Uterus (tissue), 4 donors: ENCODE measurements around the gene RPS6KA1. TPM values are rescaled to one million over a fixed set of nuclear protein-coding genes. Genes with fewer than 3 reads are reported as not detected.

Experiments
- DNase-seq, 2 donors: peaks; one replicate each; pipeline ENCODE4 v3.0.0-alpha.2; 2019 to 2020
- H3K27ac ChIP-seq, 2 donors: fragments of 200-600 bp; sonication (generic); 1 replicate in 1 of 2; 2 replicates in 1 of 2; pipeline ENCODE4 v1.5.1; 2016 to 2018
- H3K27me3 ChIP-seq, 2 donors: fragments of 200-600 bp; sonication (generic); one replicate each; pipeline ENCODE4 v1.5.1; 2018 to 2019; ENCODE audit warnings: control low read depth in 1 of 2
- H3K36me3 ChIP-seq, 2 donors: fragments of 200-600 bp; sonication (generic); one replicate each; pipeline ENCODE4 v1.5.1; 2019; ENCODE audit warnings: control low read depth in 1 of 2
- H3K4me1 ChIP-seq, 2 donors: fragments of 200-600 bp; sonication (generic); one replicate each; pipeline ENCODE4 v1.5.1; 2018 to 2019; ENCODE audit warnings: control low read depth in 1 of 2
- H3K4me3 ChIP-seq, 2 donors: fragments of 200-600 bp; sonication (generic); 1 replicate in 1 of 2; 2 replicates in 1 of 2; pipeline ENCODE4 v1.5.1; 2018 to 2019; ENCODE audit warnings: mild to moderate bottlenecking in 1 of 2
- H3K9me3 ChIP-seq, 2 donors: fragments of 200-600 bp; sonication (generic); one replicate each; pipeline ENCODE4 v1.5.1; 2019; ENCODE audit warnings: control low read depth in 1 of 2
- CTCF ChIP-seq, 4 experiments: fragments of 200-600 bp in 2 of 4; fragments of 450-650 bp in 2 of 4; sonication (generic) in 2 of 4; IDR thresholded peaks; one replicate each; pipeline ENCODE4 v1.5.1; 2016 to 2019; ENCODE audit warnings: antibody characterized with exemption in 4 of 4, mild to moderate bottlenecking in 2 of 4, moderate library complexity in 1 of 4
- POLR2A ChIP-seq, 2 donors: fragments of 450-650 bp; IDR thresholded peaks; one replicate each; pipeline ENCODE4 v1.6.1; 2016; ENCODE audit warnings: antibody characterized with exemption in 2 of 2, mild to moderate bottlenecking in 1 of 2, moderate library complexity in 1 of 2
- intact Hi-C: fragments of 100-400 bp; cut with DNase I; formaldehyde crosslinking; loops from one replicate; pipeline ENCODE4 v1.15.1; 2023; ENCODE audit warnings: low total_unique reads
- microRNA counts, 2 donors: library from miRNA; unstranded; fragments of <30 nt; microRNA quantifications; one replicate each; lab custom pipeline; 2016 to 2017
- microRNA-seq: library from miRNA; unstranded; fragments of <30 nt; microRNA quantifications from one replicate; pipeline ENCODE4, GENCODE V29; 2016; ENCODE audit warnings: borderline microRNAs expressed, borderline replicate concordance
- small RNA-seq: library from RNA; depleted of rRNA; stranded (forward); fragments of <200 nt; gene quantifications from one replicate; pipeline ENCODE3, GENCODE V24; 2016
- total RNA-seq, 4 donors: library from RNA; depleted of rRNA in 3 of 4; stranded (reverse); fragments of >200 nt in 3 of 4; gene quantifications; one replicate each; pipeline versions ENCODE4 v1.1.0 to v1.2.4, GENCODE V29; 2014 to 2023
- donor health status: DM: yes; HTN: yes; CAD: no.

Gene RPS6KA1
- total RNA-seq, 4 donors from 2014 or later: 10.8 to 51.8 (median 14.6) TPM

GRCh38 chr1:26614655-26615411 is 85.3 kb downstream of the RPS6KA1 start:
- no peaks in the 10 kb centered on the region for H3K4me1 ChIP-seq
- TF ChIP-seq CTCF (IDR thresholded peaks at IDR 0.05) (no peak), POLR2A (IDR thresholded peaks at IDR 0.05) (no peak)
- intact Hi-C loops: no loop called here
- no peak for DNase-seq
- no peak overlapping the region for H3K4me3 ChIP-seq
- no peak overlapping the region for H3K27ac ChIP-seq
- no peaks in the 10 kb centered on the region for H3K27me3 ChIP-seq
- no peaks in the 10 kb centered on the region for H3K36me3 ChIP-seq
- H3K9me3 ChIP-seq: no peaks in the 10 kb centered on the region

- Histone ChIP-seq H3K9me3 (no peaks in the 10 kb centered on the region), H3K36me3 (no peaks in the 10 kb centered on the region), H3K27ac (no peak overlapping the region), H3K4me1 (no peaks in the 10 kb centered on the region), H3K4me3 (no peak overlapping the region), H3K27me3 (no peaks in the 10 kb centered on the region)
- no peak for TF ChIP-seq CTCF (IDR thresholded peaks at IDR 0.05)
- no peak for TF ChIP-seq POLR2A (IDR thresholded peaks at IDR 0.05)
- no peak for DNase-seq
- intact Hi-C loops: no loop called here
Measured at GRCh38 chr1:26616881-26617280, 87.3 kb downstream of the RPS6KA1 start.

GRCh38 chr1:26618561-26618960 is 89.0 kb downstream of the RPS6KA1 start:
- no peaks in the 10 kb centered on the region for H3K9me3 ChIP-seq
- no peak overlapping the region for H3K4me3 ChIP-seq
- H3K36me3 ChIP-seq: no peaks in the 10 kb centered on the region
- no peak for TF ChIP-seq CTCF (IDR thresholded peaks at IDR 0.05)
- no peak for TF ChIP-seq POLR2A (IDR thresholded peaks at IDR 0.05)
- H3K27ac ChIP-seq: peak overlapping the region; percentile 95 to 99
- DNase-seq: no peak
- intact Hi-C loops: no loop called here
- no peaks in the 10 kb centered on the region for H3K4me1 ChIP-seq
- H3K27me3 ChIP-seq: no peaks in the 10 kb centered on the region

MicroRNA genes within 50 kb of the gene (microRNA counts, 767-probe panel; counts per million panel counts)
- 0 counts per million in 2 donors for microRNA hsa-miR-1976 (lab: Ali Mortazavi, UCI)

Small RNAs within 50 kb of the gene (microRNA-seq; reads per million reads assigned to microRNA genes)
- not detected for gene MIR1976

Small RNAs within 50 kb of the gene (small RNA-seq; reads per million reads assigned to genes)
- not detected for gene MIR1976
- gene RF00019: not detected
- gene RNU7-29P: not detected

Other genes starting within 250 kb of the RPS6KA1 start
- gene SH3BGRL3, start 249.7 kb upstream of the RPS6KA1 start, total RNA-seq: 10 to 100 TPM in 3 of 4 donors, 1 to 10 TPM in 1; 5.0 to 86.6 (median 52.3) TPM
- 10 to 100 TPM in 3 of 4 donors, 1 to 10 TPM in 1; 7.4 to 36.5 (median 13.4) TPM for gene UBXN11, start 223.1 kb upstream of the RPS6KA1 start, total RNA-seq
- 1 to 10 TPM in 1 of 4 donors, not detected in 3; 7.8 TPM for gene CD52, start 211.8 kb upstream of the RPS6KA1 start, total RNA-seq
- gene CRYBG2, start 175.6 kb upstream of the RPS6KA1 start, total RNA-seq: 1 to 10 TPM in 1 of 4 donors, not detected in 3; 3.0 TPM
- not detected for gene ZNF683, start 157.0 kb upstream of the RPS6KA1 start, total RNA-seq
- gene LIN28A, start 118.9 kb upstream of the RPS6KA1 start, total RNA-seq: under 1 TPM in 1 of 4 donors, not detected in 3; 0.14 TPM
- 10 to 100 TPM in 3 of 4 donors, 1 to 10 TPM in 1; 7.1 to 42.6 (median 26.6) TPM for gene DHDDS, start 97.4 kb upstream of the RPS6KA1 start, total RNA-seq
- gene HMGN2, start 57.3 kb upstream of the RPS6KA1 start, total RNA-seq: 100 to 1,000 TPM in 3 of 4 donors, 10 to 100 TPM in 1; 46.1 to 489 (median 201) TPM
- gene ARID1A, start 166.3 kb downstream of the RPS6KA1 start, total RNA-seq: 100 to 1,000 TPM in 1 of 4 donors, 10 to 100 TPM in 3; 16.7 to 119 (median 41.2) TPM